Measurements from ENCODE around the gene SH3GL1. TPM values are rescaled to one million over a fixed set of nuclear protein-coding genes. Genes with fewer than 3 reads are reported as not detected.

Gene SH3GL1
- total and polyA plus RNA-seq, 10 donors: 26.1 to 77.4 (median 42.1) TPM

GRCh38 chr19:4357921-4358326 is 42.4 kb downstream of the SH3GL1 start:
- peaks cover 0 to 8% (median 0%) of the 10 kb centered on the region in 6 donors for H3K4me1 ChIP-seq
- TF ChIP-seq CTCF (IDR thresholded peaks at IDR 0.05 in 8 of 11, conservative IDR thresholded peaks at IDR 0.05 in 3 of 11) (no peak), POLR2A (IDR thresholded peaks at IDR 0.05) (no peak), POLR2AphosphoS5 (IDR thresholded peaks at IDR 0.05) (peak; percentile 43 to 78 (median 52))
- H3K9me3 ChIP-seq: no peaks in the 10 kb centered on the region
- H3K27ac ChIP-seq: no peak overlapping the region
- intact Hi-C loops (cut with DNase I; ENCODE audit: low total_unique reads): no loop called here
- no peak overlapping the region for H3K4me3 ChIP-seq
- H3K27me3 ChIP-seq (replicated peaks in 1 of 7): no peaks in the 10 kb centered on the region
- 90 to 95% (median 94%) methylated on average over 8 to 16 of the region's 16 CpGs for WGBS, 5 donors
- H3K36me3 ChIP-seq: peaks cover 4 to 92% (median 51%) of the 10 kb centered on the region in 6 donors
- no peak for DNase-seq

- 84 to 93% (median 88%) methylated on average over 14 to 23 of the region's 23 CpGs for WGBS, 5 donors
- Histone ChIP-seq H3K4me1 (peaks cover 0 to 15% (median 0%) of the 10 kb centered on the region in 6 donors), H3K36me3 (peaks cover 2 to 86% (median 44%) of the 10 kb centered on the region in 6 donors), H3K27me3 (replicated peaks in 1 of 7) (no peaks in the 10 kb centered on the region), H3K27ac (no peak overlapping the region), H3K4me3 (no peak overlapping the region), H3K9me3 (no peaks in the 10 kb centered on the region)
- intact Hi-C loops (cut with DNase I; ENCODE audit: low total_unique reads): no loop called here
- DNase-seq: peak; percentile 70
- no peak for TF ChIP-seq CTCF (IDR thresholded peaks at IDR 0.05 in 8 of 11, conservative IDR thresholded peaks at IDR 0.05 in 3 of 11)
- TF ChIP-seq POLR2A (IDR thresholded peaks at IDR 0.05): no peak
- peak in 1 of 3 donors; percentile 70 for TF ChIP-seq POLR2AphosphoS5 (IDR thresholded peaks at IDR 0.05)
Measured at GRCh38 chr19:4357095-4357797, 43.1 kb downstream of the SH3GL1 start.

GRCh38 chr19:4354897-4355296 is 45.5 kb downstream of the SH3GL1 start:
- 82 to 90% (median 89%) methylated on average over 3 to 17 of the region's 17 CpGs for WGBS, 5 donors
- intact Hi-C loops (cut with DNase I; ENCODE audit: low total_unique reads): loop anchor here (5.0 kb wide), 1 partner anchor 88 kb away; no protein-coding TSS in a partner anchor
- H3K4me1 ChIP-seq: peaks cover 0 to 12% (median 0%) of the 10 kb centered on the region in 6 donors

More at GRCh38 chr19:4354897-4355296, 45.5 kb downstream of the SH3GL1 start:
- no peaks in the 10 kb centered on the region for H3K9me3 ChIP-seq
- TF ChIP-seq POLR2AphosphoS5 (IDR thresholded peaks at IDR 0.05) (peak in 2 of 3 donors; percentile 9 to 47), POLR2A (IDR thresholded peaks at IDR 0.05) (no peak), CTCF (IDR thresholded peaks at IDR 0.05 in 8 of 11, conservative IDR thresholded peaks at IDR 0.05 in 3 of 11) (no peak)
- peaks cover 0 to 71% (median 21%) of the 10 kb centered on the region in 6 donors for H3K36me3 ChIP-seq
- H3K27ac ChIP-seq: no peak overlapping the region
- DNase-seq: peak; percentile 73
- no peak overlapping the region for H3K4me3 ChIP-seq
- H3K27me3 ChIP-seq (replicated peaks in 1 of 7): peaks cover 0 to 14% (median 0%) of the 10 kb centered on the region in 7 donors

Data from spleen (tissue), 11 donors.